Gastroesophageal sphincter (tissue), 4 donors: ENCODE measurements around the gene KIFAP3. TPM values are rescaled to one million over a fixed set of nuclear protein-coding genes. Genes with fewer than 3 reads are reported as not detected.

Source experiments
- ATAC-seq: fragments of 150-250 bp; one replicate; pipeline ENCODE4 v1.9.1; 2016; ENCODE audit warnings: mild to moderate bottlenecking, moderate library complexity
- H3K27ac ChIP-seq, 4 donors: fragments of 200-600 bp; sonication (generic) in 3 of 4; 1 replicate in 3 of 4; 2 replicates in 1 of 4; pipeline ENCODE4 v1.5.1; 2016 to 2019
- H3K27me3 ChIP-seq: fragments of 200-600 bp; sonication (generic); one replicate; pipeline ENCODE4 v1.5.1; 2019
- H3K36me3 ChIP-seq, 2 donors: fragments of 200-600 bp; sonication (generic); one replicate each; pipeline ENCODE4 v1.5.1; 2019; ENCODE audit warnings: control low read depth in 1 of 2
- H3K4me1 ChIP-seq, 3 donors: fragments of 200-600 bp; sonication (generic); 1 replicate in 2 of 3; 2 replicates in 1 of 3; pipeline ENCODE4 v1.5.1; 2016 to 2019; ENCODE audit warnings: control low read depth in 2 of 3
- H3K4me3 ChIP-seq, 2 donors: fragments of 200-600 bp; sonication (generic); one replicate each; pipeline ENCODE4 v1.5.1; 2019; ENCODE audit warnings: mild to moderate bottlenecking in 1 of 2, moderate library complexity in 1 of 2
- H3K9me3 ChIP-seq, 3 donors: fragments of 200-600 bp; sonication (generic); one replicate each; pipeline ENCODE4 v1.5.1; 2017 to 2019; ENCODE audit warnings: control low read depth in 2 of 3
- EP300 ChIP-seq: sonication (generic); formaldehyde crosslinking; IDR thresholded peaks from one replicate; pipeline ENCODE4 v1.6.1; 2017; ENCODE audit warnings: antibody characterized with exemption, mild to moderate bottlenecking
- POLR2A ChIP-seq, 2 donors: fragments of 450-650 bp; IDR thresholded peaks; one replicate each; pipeline ENCODE4 v1.6.1; 2017; ENCODE audit warnings: antibody characterized with exemption in 2 of 2, mild to moderate bottlenecking in 2 of 2, moderate library complexity in 1 of 2
- POLR2AphosphoS5 ChIP-seq: sonication (generic); formaldehyde crosslinking; IDR thresholded peaks from one replicate; pipeline ENCODE4 v1.6.1; 2017; ENCODE audit warnings: antibody characterized with exemption
- WGBS, 2 donors: methylation state at CpG; one replicate each; pipeline ENCODE4 v1.1.5; 2018; ENCODE audit warnings: low coverage in 1 of 2; 5-methylcytosine and 5-hydroxymethylcytosine counted together
- total RNA-seq, 4 donors: library from RNA; depleted of rRNA; stranded (reverse); fragments of >200 nt; gene quantifications; one replicate each; pipeline ENCODE4 v1.1.0, GENCODE V29; 2016
- TF ChIP-seq, protein P1 (sequence below), 4 experiments: fragments of 200-600 bp in 2 of 4; fragments of 450-650 bp in 2 of 4; sonication (generic) in 1 of 4; IDR thresholded peaks; one replicate each; pipeline ENCODE4 v1.5.1; 2017 to 2019; ENCODE audit warnings: antibody characterized with exemption in 4 of 4, mild to moderate bottlenecking in 2 of 4, moderate library complexity in 2 of 4

KIFAP3 gene
- total RNA-seq, 4 donors from 2014 or later: 25.5 to 42.9 (median 36.6) TPM

- whole genome bisulfite sequencing, 2 donors: 64 to 71% methylated on average over 1 to 2 of the region's 2 CpGs
- H3K36me3 ChIP-seq: peaks cover 0 to 20% of the 10 kb centered on the region in 2 donors
- no peaks in the 10 kb centered on the region for H3K27me3 ChIP-seq
- TF ChIP-seq EP300: no peak
- TF ChIP-seq POLR2AphosphoS5: no peak
- TF ChIP-seq, protein P1, sequence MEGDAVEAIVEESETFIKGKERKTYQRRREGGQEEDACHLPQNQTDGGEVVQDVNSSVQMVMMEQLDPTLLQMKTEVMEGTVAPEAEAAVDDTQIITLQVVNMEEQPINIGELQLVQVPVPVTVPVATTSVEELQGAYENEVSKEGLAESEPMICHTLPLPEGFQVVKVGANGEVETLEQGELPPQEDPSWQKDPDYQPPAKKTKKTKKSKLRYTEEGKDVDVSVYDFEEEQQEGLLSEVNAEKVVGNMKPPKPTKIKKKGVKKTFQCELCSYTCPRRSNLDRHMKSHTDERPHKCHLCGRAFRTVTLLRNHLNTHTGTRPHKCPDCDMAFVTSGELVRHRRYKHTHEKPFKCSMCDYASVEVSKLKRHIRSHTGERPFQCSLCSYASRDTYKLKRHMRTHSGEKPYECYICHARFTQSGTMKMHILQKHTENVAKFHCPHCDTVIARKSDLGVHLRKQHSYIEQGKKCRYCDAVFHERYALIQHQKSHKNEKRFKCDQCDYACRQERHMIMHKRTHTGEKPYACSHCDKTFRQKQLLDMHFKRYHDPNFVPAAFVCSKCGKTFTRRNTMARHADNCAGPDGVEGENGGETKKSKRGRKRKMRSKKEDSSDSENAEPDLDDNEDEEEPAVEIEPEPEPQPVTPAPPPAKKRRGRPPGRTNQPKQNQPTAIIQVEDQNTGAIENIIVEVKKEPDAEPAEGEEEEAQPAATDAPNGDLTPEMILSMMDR (IDR thresholded peaks at IDR 0.05): no peak
- no peak for TF ChIP-seq POLR2A (IDR thresholded peaks at IDR 0.05)
- peaks cover 5 to 41% (median 11%) of the 10 kb centered on the region in 3 donors for H3K4me1 ChIP-seq
- ATAC-seq: no peak
- no peak overlapping the region for H3K27ac ChIP-seq
- H3K4me3 ChIP-seq: no peak overlapping the region
- H3K9me3 ChIP-seq: no peaks in the 10 kb centered on the region
These were observed 183.0 kb downstream of the KIFAP3 start for GRCh38 chr1:169891539-169891885.

GRCh38 chr1:169890761-169891538, 183.5 kb downstream of the KIFAP3 start:
- WGBS, 2 donors: 59 to 68% methylated on average over 5 of the region's 5 CpGs
- no peak overlapping the region for H3K27ac ChIP-seq
- TF ChIP-seq EP300: no peak
- TF ChIP-seq, protein P1 (IDR thresholded peaks at IDR 0.05): no peak
- no peak for TF ChIP-seq POLR2AphosphoS5
- no peak for TF ChIP-seq POLR2A (IDR thresholded peaks at IDR 0.05)
- no peaks in the 10 kb centered on the region for H3K9me3 ChIP-seq
- no peak overlapping the region for H3K4me3 ChIP-seq
- no peaks in the 10 kb centered on the region for H3K27me3 ChIP-seq
- H3K4me1 ChIP-seq: peaks cover 5 to 44% (median 11%) of the 10 kb centered on the region in 3 donors
- no peak for ATAC-seq
- H3K36me3 ChIP-seq: peaks cover 0 to 25% of the 10 kb centered on the region in 2 donors

GRCh38 chr1:169889871-169890270, 184.6 kb downstream of the KIFAP3 start:
- no peak for ATAC-seq
- no peak for TF ChIP-seq EP300
- TF ChIP-seq POLR2AphosphoS5: no peak
- TF ChIP-seq, protein P1 (IDR thresholded peaks at IDR 0.05): no peak
- TF ChIP-seq POLR2A (IDR thresholded peaks at IDR 0.05): no peak
- Histone ChIP-seq H3K4me3 (no peak overlapping the region), H3K27me3 (no peaks in the 10 kb centered on the region), H3K9me3 (no peaks in the 10 kb centered on the region), H3K27ac (no peak overlapping the region), H3K36me3 (peaks cover 0 to 32% of the 10 kb centered on the region in 2 donors), H3K4me1 (peaks cover 5 to 44% (median 11%) of the 10 kb centered on the region in 3 donors)
- 85 to 89% methylated on average over 2 of the region's 2 CpGs for WGBS, 2 donors

DNA sequence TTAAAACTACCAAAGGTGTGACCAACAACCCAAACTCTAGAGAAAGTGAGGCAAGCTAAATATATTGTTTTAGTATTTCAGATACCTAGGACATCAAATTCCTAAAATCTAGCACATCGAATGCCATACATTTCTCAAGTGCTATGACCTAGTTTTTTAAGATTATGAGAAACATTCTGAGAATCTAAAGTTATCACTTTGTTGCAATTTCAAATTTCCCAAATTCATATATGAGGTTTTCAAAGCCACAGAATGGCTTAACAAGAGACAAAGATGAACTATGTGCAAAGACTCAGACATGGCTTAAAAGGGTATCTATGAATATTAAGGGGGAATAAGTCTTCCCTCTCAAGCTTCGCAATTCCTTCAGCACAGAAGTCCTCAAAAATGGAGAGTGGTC, 187.6 kb downstream of the KIFAP3 start:
- 89 to 100% methylated on average over 2 of the region's 2 CpGs for WGBS, 2 donors
- no peak for TF ChIP-seq POLR2AphosphoS5
- TF ChIP-seq EP300: no peak
- TF ChIP-seq POLR2A (IDR thresholded peaks at IDR 0.05): no peak
- TF ChIP-seq, protein P1 (IDR thresholded peaks at IDR 0.05): no peak
- no peak overlapping the region for H3K4me3 ChIP-seq
- no peak overlapping the region for H3K27ac ChIP-seq
- H3K4me1 ChIP-seq: peaks cover 0 to 31% (median 4%) of the 10 kb centered on the region in 3 donors
- peaks cover 0 to 55% of the 10 kb centered on the region in 2 donors for H3K36me3 ChIP-seq
- no peak for ATAC-seq
- no peaks in the 10 kb centered on the region for H3K27me3 ChIP-seq
- H3K9me3 ChIP-seq: no peaks in the 10 kb centered on the region

- no peak for ATAC-seq
- peaks cover 0 to 26% (median 3%) of the 10 kb centered on the region in 3 donors for H3K4me1 ChIP-seq
- no peaks in the 10 kb centered on the region for H3K27me3 ChIP-seq
- H3K27ac ChIP-seq: no peak overlapping the region
- H3K36me3 ChIP-seq: peaks cover 0 to 58% of the 10 kb centered on the region in 2 donors
- TF ChIP-seq, protein P1 (IDR thresholded peaks at IDR 0.05): no peak
- no peak for TF ChIP-seq POLR2AphosphoS5
- no peak for TF ChIP-seq POLR2A (IDR thresholded peaks at IDR 0.05)
- TF ChIP-seq EP300: no peak
- H3K4me3 ChIP-seq: no peak overlapping the region
- WGBS, 2 donors: 45 to 83% methylated on average over 1 of the region's 1 CpG
- H3K9me3 ChIP-seq: no peaks in the 10 kb centered on the region
These were observed 188.1 kb downstream of the KIFAP3 start for GRCh38 chr1:169886422-169886821.
